Activated CD4-positive, alpha-beta T cell treated with anti-CD3 and anti-CD28 coated beads, Interleukin-2, Interleukin-4, amounts not matched to agents 100 ng/mL and 50 ng/mL, durations not matched to agents 16 hours and 8 hours (primary cell): ENCODE data around the gene IGFBP6.

Experiments used
- DNase-seq: peaks from one replicate; pipeline ENCODE4 v3.0.0-alpha.2; 2020; ENCODE audit warnings: low spot score

Gene IGFBP6

DNA sequence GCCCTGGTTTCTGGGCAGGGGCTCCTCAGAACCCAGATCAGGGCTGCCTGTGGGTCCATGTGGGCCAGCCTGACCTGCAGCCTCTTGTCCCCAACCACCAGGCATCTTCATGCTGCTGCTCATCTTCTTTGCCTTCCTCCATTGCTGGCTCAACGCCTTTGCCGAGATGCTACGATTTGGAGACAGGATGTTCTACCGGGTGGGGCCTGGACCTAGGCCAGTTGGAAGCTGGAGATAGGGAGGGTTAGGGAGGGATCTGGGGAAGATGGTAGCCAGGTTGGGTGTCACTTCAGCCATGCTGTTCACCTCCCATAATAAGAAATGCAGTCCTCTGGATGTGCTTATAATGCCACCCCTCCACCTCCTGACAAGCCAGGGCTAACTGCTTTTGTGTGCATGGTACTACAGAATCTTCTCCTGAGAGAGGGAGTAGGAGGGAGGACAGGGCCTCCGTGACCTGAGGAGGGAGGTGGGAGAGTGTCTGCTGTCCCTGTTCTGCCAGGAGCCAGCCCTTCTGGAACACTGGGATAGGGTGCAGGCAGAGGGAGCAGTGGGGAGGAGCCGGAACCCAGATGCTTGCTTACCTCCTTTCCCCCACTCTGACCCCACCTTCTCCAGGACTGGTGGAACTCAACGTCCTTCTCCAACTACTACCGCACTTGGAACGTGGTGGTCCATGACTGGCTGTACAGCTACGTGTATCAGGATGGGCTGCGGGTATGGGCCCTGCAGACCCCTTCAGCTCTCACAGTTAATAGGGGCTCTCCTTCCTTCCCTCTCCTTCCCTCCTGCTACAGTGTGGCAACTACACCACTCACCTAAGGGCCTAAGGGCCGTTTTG, 23.4 kb downstream of the IGFBP6 start:
- DNase-seq = no peak

DNA sequence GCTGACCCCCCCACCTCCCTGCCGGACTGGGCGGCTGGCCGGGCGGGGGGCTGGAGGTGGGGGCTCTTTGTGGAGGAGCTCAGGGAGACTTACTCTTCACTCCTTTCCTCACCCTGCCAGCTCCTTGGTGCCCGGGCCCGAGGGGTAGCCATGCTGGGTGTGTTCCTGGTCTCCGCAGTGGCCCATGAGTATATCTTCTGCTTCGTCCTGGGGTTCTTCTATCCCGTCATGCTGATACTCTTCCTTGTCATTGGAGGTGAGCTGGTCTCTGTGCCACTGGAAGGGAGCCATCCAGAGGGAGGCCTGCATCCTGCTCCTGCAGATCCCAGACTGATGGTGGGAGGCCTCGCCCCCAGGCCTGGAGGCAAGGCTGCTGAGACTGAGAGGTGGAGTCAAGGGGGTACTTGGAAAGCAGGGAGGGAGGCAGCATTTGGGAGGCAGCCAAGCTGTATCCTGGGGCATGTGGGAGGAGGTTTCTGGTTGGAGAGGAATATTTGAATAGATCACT, 25.5 kb downstream of the IGFBP6 start:
- no peak for DNase-seq

DNA sequence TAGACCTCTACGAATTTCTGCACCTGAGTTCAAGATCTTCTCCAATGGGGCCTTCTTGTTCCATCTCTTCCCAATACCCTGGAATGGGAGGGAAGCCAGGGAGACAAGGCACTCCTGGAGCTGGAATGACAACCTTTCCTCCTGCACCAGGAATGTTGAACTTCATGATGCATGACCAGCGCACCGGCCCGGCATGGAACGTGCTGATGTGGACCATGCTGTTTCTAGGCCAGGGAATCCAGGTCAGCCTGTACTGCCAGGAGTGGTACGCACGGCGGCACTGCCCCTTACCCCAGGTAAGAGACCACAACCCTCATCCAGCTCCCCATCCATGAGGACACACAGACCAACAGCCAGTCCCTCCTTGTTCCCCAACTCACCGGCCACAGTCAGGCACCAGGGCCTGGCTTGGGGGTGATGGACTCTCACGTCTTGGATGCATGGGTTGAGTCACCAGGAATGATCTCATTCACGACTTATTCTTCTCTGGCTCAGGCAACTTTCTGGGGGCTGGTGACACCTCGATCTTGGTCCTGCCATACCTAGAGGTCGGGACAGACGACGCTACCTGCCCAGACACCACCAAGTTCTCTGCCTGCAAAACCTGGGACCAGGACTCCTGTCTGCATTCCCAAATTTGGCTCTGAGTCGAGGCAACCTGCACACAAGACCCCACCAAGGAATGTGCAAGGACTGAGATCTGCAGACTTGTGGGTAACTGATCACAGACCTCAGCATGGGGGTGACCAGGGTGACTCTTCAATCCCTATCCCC, 26.3 kb downstream of the IGFBP6 start:
- no peak for DNase-seq

DNA sequence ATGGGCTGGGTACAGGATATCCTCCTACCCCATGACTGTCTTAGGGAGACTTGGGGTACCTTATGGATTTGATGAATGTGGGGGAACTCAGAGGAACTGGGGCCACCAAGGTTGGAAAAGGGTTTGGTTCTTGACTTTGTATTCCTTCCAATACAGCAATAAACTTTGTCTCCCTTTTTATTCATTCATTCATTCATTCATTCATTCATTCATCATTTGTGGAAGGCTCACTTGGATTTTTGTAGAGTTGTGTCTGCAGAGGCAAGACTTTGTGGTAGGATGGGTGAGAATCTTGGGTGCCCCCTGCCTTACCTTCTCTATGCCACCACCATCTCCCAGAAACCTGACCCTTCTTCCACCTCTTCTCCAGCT, 26.9 kb downstream of the IGFBP6 start:
- DNase-seq = no peak

DNA sequence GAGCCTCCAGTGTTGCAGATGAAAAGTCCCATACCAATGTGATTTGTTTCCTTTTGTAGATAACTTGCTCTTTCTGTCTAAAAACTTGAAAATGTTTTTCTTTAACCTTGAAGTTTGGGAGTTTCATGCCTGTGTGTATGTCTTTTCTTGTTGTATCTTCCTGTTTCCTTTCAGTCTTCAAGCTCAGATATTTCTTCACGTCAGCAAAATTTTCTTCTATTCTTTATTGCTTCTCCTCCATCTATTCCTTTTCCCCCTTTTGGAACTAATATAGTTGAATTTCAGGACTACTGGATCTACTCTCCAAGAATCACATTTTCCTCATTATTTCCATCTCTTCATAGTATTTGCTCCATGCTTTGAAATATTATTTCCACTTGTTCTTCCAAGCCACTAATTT, 29.7 kb downstream of the IGFBP6 start:
- DNase-seq = no peak

DNA sequence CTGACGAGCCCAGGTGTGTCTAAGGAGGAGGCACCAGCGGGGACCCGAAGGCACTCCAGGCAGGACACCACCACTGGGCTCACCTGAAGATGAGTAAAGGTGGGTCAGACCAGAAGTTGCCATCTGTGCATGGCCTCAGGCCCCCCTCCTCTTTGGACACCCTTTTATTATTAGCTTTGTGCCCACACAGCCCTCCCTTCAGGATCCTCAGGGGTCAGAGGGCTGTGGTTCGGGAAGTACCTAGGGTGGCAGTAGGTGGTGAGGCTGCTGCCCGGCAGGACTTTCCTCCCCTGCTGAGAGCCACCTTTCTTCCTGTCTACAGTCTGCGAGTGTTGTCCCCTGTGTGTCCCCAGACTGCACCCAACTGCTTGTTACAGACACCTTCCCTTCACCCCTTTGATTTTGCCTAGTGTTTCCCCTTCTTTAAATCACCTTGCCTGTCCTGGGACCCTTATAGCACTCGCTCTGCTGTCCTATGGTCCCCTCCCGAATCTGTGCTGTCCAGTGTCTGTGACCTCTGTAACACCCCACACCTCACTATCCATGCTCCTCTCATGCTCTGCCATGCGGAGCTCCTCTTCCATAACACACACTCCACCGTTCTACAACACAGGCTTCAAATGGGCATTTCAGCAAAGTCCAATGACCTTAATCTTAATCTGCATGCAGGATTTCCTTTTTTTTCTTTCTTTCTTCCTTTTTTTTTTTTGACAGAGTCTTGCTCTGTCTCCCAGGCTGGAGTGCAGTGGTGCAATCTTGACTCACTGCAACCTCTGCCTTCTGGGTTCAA, 31.5 kb downstream of the IGFBP6 start:
- no peak for DNase-seq

DNA sequence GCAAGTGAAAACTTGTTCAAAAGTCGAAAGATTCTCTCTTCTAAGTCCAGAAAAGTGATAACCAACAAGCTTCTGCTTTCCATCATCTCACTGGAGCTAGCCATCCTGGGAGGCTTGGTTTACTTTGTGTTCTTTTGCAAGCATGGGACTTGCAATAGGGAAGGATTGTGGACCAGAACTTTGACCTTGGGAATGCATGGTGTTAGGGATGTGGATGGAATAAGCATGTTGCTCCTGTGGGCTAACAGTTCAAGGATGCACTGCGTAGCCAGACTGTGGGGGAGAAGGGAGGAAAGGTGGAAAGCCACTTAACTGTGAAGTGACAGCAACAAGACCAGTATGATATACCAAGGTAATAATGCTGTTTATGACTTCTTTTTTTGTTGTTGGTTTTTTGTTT, 34.4 kb downstream of the IGFBP6 start:
- no peak for DNase-seq

DNA sequence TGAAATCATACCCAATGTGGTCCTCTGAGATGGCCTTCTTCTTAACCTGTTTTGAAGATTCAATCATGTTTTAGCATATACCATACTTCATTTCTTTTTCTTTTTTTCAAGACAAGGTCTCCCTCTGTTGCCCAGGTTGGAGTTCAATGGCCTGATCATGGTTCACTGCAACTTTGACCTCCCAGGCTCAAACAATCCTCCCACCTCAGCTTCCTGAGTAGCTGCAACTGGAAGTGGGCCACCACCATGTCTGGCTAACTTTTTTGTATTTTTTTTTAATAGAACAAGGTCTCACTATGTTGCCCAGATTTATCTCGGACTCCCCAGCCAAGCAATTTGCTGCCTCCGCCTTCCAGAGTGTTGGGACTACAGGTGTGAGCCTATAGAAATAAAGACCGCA, 36.3 kb downstream of the IGFBP6 start:
- no peak for DNase-seq

DNA sequence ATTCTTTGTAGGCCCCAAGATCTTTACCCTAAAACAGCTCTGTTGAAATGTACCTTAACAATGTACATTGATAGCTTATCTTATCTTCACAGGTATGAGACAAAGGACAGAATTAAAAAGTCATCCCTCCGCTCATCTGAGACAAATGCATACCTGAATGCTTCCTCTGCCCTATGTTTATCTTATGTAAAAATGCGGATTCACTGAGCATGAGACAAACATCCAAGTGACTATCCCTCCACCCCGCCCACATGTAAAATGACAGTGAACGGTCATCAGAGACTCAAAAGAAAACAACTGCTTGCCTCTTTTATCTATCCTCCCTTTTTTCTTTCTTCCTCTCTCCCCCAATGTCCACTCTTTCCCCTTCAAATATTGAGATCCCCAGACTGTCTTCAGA, 45.9 kb downstream of the IGFBP6 start:
- no peak for DNase-seq

DNA sequence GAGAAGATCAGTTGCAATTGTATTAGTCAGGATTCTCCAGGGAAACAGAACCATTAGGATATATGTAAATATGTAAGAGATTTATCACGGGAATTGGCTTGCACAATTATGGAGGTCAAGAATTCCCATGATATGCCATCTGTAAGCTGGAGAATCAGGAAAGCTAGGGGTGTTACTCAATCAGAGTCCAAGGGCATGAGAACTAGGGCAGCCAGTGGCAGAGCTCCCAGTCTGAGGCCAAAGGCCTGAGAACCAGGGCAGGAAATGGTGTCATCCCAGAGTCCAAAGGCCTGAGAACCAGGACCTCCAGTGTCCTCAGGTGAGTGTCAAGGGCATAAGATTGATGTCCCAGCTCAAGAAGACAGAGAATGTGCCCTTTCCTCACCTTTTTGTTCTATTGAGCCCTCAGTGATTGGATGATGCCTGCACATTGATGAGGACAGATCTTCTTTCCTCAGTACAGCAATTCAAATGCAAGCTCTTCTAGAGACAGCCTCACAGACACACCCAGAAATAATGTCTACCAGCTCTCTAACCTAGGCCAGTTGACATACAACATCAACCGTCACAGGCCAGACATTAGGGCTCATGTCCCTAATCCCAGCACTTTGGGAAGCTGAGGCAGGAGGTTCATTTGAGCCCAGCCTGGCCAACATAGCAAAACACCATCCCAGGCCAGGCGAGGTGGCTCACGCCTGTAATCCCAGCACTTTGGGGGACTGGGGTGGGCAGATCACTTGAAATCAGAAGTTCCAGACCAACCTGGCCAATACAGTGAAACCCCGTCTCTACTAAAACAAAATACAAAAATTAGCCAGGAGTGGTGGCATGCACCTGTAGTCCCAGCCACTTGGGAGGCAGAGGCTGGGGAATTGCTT, 48.2 kb downstream of the IGFBP6 start:
- no peak for DNase-seq

DNA sequence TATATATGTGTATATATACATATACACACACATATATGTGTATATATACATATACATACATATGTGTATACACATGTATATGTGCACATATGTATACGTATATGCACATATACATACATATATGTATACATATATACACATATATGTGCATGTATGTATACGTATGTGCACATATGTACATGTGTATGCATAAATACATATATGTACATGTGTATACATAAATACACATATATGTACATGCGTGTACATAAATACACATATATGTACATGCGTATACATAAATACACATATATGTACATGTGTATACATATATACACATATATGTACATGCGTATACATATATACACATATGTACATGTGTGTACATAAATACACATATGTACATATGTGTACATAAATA, 49.7 kb downstream of the IGFBP6 start:
- no peak for DNase-seq

DNA sequence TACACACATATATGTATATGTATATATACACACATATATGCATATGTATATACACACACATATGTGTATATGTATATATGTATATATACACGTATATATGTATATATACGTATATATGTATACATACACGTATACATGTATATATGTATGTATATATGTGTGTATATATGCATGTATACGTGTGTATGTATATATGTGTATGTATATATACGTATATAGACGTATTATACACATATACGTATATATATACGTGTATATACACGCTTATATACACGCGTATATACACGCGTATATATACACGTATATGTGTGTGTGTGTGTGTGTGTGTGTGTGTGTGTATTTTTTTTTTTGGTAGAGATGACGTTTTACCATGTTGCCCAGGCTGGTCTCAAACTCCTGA, 50.2 kb downstream of the IGFBP6 start:
- DNase-seq = no peak

DNA sequence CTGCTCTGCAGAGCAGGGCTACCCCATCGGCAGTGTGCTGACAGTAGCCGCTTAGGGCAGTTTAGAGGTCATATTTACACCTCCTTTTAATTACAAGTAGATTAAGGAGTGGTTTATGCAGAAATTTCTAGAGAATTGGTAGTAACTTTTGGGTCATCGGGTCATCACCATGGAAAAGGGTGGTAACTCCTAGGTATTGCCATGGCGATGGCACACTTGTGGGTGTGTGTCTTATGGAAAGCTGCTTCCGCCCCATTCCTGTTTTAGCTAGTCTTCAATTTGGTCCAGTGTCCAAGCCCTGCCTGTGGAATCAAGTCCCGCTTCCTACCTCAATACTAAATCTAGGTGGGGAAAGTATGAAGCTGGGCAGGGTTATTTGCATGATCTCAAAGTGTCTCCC, 53.6 kb downstream of the IGFBP6 start:
- DNase-seq = no peak
